Activated T-helper 1 cell treated with anti-CD3 and anti-CD28 coated beads, Interleukin-2, amount 50 U/mL, for 16 hours (primary cell): Measurements from ENCODE around the gene SPNS3.

Source experiments
- DNase-seq, 2 donors: peaks; one replicate each; pipeline ENCODE4 v3.0.0-alpha.2; 2020; ENCODE audit warnings: low read depth in 1 of 2, low spot score in 1 of 2

The SPNS3 gene

GRCh38 chr17:4525691-4526397 is 92.1 kb downstream of the SPNS3 start:
- DNase-seq, result no peak

DNA sequence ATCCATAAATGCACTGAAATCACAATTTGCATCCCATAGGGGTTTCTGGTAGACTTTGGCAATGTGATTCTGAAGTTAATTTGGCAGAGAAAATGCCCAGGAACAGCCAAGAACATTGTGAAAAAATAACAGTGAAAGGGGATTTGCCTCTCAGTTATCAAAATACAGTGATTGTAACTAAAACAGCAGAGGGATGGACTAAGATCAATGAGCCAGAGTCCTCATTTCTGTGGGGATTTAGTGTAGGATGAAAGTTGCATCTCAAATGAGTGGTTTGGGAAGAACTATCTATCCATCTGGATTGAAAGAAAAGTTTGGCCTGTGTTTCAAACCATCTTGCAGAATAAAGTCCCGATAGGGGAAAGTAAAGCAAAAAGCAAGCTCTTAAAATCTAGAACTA is 93.4 kb downstream of the SPNS3 start:
- no peak for DNase-seq

GRCh38 chr17:4527566-4528125 is 93.9 kb downstream of the SPNS3 start:
- DNase-seq, result no peak

- DNase-seq, result no peak
These were observed 95.9 kb downstream of the SPNS3 start for GRCh38 chr17:4529533-4530152.

- no peak for DNase-seq
These were observed 97.3 kb downstream of the SPNS3 start for GRCh38 chr17:4530799-4531730.

GRCh38 chr17:4531988-4532736 is 98.4 kb downstream of the SPNS3 start:
- DNase-seq, result no peak

GRCh38 chr17:4532860-4533522 is 99.3 kb downstream of the SPNS3 start:
- DNase-seq, result no peak

DNA sequence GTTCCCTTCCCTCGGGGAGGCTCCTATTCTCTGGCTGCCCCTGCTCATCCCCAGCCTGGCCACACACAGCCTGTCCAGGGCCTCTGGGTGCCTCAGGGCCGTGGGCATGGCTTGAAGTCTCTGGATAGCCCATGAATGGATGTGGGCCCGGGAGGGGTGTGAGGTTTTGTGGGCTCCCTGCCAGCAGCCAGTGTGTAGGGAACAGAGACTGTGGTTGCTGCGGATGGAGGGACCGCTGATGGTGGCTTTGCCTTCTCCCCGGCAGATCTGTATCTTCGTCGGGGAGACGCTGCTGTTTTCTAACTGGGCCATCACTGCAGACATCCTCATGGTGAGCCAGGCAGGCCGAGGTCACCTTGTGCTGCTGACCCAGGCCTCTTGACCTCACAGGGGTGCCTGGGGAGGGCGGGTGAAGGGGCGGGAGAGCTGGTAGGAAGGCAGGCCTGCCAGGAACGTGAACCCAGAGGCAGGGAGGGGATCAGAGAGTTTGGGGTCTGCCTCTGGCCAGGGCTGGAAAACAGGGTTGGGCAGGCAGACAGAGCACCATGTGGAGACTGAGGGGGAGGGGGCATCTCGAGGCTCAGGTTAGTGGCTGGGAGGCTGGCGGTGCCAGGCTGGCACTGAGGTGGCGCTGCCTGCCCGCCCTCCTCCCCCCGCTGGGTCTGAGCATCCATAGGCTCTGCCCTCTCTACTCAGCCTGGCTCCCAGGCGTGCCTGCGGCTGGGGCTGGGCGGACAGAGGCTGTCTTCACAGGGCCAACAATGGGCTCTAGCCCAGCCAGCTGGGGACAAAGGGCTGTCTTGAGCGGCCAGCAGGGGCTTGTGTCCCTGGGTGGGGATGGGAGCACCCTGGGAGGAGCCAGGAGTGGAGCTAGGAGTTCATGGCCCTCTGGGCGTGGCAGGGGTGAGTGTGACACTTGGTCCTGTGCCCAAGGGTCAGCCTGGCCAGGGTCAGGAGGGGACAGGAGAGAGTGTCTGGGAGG is 100.1 kb downstream of the SPNS3 start:
- no peak for DNase-seq

GRCh38 chr17:4534515-4534914 is 100.8 kb downstream of the SPNS3 start:
- no peak for DNase-seq

DNA sequence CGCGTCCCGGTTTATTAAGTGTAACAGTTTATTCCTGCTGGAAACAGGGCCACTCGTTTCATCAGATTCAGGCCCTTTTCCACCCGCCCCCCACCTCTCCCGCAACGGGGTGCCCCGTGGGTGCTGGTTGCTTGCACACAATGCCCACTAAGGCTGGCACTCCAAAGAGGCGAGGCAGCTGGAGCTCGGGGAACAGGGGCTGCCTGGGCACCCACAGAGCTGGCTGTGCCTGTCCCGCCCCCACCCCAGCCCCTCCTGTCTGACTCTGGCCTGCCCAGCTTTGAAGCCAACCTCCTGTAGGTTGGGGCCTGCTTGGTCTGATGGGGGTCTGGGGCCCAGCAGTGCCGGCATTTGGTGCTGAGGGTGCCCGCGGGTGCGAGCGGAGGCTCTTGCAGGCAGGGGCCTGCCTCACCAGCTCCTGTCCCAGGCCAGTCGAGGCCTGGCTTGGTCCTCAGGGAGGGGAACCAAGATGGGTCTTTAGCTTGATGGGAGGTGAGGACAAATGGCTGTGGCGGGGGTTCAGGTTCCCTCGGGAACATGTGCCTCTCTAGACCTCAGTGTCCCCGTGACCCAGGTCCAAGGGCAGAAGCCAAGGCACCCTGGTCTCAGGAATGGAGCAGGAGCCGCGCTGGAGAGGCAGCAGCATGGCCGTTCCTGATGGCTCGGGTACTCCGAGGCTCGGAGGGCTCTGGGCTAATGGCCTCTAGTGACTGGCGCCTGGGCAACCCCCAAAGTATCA is 101.4 kb downstream of the SPNS3 start:
- no peak for DNase-seq

DNA sequence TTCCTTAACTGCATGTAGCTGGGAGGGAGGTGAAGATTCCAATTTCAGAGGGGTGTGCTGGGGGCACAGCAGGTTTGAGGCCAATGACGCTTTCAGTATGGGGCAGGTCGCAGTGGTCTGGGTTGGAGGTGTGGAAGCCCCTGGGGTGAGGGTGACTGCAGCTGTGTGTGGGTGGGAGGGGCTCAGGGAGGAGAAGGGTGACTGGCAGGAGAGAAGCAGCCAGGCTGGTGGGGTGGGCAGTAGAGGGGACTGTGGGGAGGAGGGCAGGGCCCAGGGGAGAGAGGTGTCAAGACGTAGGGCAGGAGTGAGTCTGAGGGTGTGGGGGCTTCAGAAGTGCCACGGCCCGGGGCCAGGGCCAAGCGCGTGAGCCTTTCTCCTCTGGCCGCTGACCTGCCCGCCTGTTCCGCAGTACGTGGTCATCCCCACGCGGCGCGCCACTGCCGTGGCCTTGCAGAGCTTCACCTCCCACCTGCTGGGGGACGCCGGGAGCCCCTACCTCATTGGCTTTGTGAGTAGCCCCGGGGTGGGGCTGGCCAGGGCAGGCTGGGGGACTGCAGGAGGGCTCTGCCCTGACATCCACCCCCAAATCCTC is 102.0 kb downstream of the SPNS3 start:
- no peak for DNase-seq

GRCh38 chr17:4536259-4536741 is 102.6 kb downstream of the SPNS3 start:
- DNase-seq, result no peak

DNA sequence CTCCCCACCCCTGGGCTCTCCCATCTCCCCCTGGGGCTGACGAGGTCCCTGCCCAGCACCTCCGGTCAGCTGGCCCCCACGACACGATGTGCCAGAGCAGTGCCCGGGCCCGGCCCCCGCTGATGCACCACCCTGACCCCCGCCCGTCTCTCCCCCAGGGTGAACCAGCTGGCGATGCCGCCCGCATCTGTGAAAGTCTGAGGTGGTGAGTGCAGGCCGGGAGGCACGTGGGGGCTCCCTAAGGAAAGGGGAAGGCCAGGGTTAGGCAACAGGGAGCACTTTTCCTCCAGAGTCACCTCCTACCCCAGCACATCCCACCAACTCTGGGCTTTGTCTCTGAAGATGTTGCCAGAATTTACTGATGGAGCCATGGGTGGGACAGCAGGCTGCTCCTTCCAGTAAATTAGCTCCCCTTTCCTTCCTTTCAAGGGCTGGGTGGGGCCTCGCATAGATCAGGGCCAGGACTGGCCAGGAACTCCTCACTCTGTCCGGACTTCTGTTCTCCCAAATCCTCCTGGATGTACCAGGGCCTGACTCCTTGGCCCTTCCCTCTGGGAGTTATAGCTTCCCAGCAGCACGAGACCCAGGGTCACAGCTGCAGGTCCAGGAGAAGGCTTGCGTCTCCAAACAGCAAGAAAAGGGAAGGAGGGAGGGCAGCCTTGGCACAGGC is 103.1 kb downstream of the SPNS3 start:
- no peak for DNase-seq
